ENCODE measurements around the gene NEMF.
A peak's percentile ranks its signal among the peaks of the same experiment; 100 is the strongest.
"Not testable (repeated sequence)": the region's sequence is repeated elsewhere in the genome, so short reads cannot be mapped to it uniquely, and the experiment has no call there.

Gene NEMF, protein sequence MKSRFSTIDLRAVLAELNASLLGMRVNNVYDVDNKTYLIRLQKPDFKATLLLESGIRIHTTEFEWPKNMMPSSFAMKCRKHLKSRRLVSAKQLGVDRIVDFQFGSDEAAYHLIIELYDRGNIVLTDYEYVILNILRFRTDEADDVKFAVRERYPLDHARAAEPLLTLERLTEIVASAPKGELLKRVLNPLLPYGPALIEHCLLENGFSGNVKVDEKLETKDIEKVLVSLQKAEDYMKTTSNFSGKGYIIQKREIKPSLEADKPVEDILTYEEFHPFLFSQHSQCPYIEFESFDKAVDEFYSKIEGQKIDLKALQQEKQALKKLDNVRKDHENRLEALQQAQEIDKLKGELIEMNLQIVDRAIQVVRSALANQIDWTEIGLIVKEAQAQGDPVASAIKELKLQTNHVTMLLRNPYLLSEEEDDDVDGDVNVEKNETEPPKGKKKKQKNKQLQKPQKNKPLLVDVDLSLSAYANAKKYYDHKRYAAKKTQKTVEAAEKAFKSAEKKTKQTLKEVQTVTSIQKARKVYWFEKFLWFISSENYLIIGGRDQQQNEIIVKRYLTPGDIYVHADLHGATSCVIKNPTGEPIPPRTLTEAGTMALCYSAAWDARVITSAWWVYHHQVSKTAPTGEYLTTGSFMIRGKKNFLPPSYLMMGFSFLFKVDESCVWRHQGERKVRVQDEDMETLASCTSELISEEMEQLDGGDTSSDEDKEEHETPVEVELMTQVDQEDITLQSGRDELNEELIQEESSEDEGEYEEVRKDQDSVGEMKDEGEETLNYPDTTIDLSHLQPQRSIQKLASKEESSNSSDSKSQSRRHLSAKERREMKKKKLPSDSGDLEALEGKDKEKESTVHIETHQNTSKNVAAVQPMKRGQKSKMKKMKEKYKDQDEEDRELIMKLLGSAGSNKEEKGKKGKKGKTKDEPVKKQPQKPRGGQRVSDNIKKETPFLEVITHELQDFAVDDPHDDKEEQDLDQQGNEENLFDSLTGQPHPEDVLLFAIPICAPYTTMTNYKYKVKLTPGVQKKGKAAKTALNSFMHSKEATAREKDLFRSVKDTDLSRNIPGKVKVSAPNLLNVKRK

DNA sequence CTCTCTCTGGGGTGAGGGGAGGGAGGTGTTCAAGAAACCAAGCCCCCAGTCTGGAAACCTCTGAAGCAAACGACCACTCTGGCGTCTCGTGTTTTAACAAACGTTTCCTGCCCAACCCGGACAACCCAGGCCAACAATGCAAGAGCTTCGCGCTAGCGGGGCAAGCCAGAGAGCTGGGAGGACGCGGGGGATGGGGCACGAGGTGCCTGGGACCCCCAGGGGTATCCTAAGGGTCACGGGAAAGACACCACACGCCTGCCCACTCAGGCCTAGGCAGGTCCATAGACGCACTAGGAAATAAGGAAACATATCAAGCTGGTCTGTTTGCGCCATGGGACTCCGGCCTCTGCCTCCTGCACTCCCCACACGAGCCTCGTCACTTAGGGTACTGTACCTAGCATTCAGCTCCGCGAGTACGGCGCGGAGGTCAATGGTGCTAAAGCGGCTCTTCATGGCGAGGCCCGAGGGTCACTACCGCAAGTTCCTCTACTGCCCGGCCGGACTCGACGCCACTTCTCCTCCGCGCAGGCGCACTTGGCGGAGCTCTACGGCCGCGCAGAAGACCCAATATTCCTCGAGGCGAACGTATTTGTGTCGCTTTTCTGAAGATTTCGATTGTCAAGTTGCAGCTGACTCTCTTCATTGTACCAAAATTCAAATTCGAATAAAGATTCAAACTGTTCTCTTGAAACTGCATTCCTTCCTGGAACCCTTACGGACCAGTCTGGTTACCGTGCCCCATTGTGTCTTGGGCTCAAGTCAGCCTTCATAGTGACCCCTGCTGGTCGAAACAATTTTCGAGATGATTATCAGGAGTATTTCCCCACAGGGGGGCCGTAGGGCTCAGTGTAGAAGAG, at the start of gene NEMF:
Gene NEMF, minus strand, starts transcription at position 488 of the 857 bp plus-strand sequence. Its CDS starts 35 bp downstream, at position 453.
- DNase-seq (ENCODE audit: low read depth in 2 of 2) = peak; percentile 80 to 82

DNA sequence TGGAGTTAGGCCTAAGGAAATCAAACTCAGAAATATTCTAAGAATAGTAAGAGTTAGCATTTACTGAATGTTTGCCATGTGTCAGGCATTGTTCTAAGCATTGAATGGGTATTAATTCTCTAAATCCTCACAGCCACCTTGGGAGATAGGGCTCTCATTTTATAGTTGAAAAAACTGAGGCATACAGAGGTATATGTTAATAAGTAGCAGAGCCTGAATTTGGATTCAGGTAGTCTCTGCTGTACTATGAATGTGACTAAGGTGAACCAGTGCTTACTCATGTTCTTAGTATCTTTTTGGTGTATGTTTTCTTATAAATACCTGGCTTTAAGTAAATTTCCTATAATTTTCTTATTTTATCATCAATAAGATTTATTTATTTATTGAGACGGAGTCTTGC, 48.4 kb upstream of the NEMF start:
- DNase-seq (ENCODE audit: low read depth in 2 of 2) = no peak

DNA sequence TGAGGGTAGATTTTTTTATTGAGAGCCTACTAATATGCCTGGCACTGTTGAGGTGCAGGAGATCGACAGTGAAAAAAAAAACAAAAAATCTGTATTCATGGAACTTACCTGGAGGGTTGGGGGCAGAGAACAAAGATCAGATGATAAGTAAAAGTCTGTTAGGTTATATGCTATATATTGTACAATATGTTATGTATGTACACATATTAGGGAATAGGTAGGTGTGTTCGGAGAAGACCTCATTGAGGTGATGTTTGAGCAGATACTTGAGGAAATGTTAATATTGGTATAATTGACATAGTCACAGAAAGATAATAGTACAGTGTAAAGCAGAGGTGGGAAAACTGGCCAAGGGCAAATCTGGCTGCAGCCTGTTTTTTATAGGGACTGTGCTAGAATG, 45.9 kb upstream of the NEMF start:
- no peak for DNase-seq (ENCODE audit: low read depth in 2 of 2)

DNA sequence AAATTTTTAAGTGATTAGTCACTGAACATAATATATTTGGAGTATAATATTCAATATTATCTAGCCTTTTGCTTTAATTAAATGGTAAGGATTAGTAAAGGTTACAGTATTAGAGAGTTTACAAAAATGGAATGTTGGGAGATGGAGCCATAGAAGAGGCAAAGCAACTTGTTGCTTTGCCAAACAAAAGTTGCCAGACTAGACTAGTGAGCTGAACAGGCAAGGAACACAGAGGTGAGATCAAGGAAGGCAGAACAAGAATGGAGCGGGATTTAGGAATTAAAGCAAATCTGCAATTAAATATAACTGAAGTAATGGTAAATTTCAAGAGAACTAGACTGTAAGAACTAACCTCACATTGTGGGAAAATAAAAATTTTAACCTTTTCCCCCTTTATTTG, 45.4 kb upstream of the NEMF start:
- DNase-seq (ENCODE audit: low read depth in 2 of 2) = no peak

DNA sequence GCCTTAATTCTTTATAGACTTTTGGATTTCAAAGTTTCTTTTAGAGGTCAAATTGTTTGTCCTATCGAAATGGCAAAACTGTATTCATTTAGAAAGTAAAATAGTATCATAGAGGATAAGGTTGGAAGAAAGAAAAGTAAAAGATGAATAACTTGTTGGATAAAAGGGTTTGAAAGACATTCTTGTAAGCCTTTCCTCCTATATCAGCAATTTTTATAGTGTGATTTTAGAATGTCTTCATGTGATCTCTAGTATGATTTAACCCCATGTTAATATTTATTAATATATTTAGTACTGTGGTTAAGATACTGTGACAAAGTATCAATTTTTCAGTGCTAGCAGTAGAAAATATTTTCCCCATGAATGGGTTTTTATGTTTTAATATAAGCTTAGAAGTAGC, 44.8 kb upstream of the NEMF start:
- DNase-seq (ENCODE audit: low read depth in 2 of 2) = no peak

DNA sequence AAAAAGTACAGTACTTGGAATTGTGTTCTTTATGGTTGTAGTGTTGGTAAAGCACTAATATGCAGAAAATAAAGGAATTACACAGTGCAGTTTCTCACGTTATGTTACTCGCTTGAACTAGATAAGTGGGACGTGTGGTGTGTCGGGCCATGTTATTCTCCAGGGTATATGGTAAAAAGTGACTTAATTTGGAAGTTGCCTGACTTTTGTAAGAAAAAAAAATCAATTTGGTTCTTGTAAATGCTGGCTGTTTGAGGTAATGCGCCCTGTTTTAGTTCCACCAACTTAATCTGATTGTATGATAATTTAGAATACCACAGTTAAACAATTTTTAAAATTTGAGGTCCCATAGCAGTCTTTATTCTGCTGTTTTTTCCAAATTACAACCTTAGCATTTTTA, 44.4 kb upstream of the NEMF start:
- DNase-seq (ENCODE audit: low read depth in 2 of 2) = no peak

DNA sequence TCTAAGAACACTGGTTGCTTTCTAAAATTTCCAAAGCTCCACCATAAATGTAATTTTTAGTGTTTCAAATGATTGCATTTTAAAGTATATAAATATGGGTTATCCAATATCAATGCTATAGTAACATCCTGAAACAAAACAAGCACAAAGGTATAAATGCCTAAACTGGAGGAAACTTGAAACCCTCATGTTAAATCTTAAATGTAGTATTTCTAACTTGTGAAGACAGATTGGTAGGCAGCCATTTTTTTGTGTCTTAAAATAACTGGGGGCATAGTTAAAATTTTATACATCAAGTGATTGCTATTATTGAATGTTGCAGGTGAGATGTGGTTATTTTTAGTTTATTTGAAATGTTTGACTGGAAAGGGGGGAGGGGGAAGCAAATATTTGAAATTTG, 43.7 kb upstream of the NEMF start:
- DNase-seq (ENCODE audit: low read depth in 2 of 2) = not testable (repeated sequence)

DNA sequence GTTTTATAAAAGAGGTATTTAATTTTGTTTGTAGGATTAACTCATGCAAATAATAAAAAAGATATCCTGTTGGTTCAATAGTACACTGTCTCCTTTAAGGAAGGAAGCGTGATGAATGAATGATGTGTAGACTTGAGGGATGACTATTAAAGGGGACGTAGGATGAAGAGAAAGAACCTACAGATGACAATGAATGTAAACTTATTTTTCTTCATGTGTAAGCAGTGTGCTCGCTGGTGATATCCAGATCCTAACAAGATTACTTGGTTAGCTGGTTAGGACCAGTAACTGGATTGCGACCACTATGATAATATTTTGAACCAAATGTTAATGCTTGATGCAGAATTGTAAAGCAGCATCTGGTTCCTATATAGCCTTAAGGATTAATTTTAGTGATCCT, 42.9 kb upstream of the NEMF start:
- DNase-seq (ENCODE audit: low read depth in 2 of 2) = no peak

DNA sequence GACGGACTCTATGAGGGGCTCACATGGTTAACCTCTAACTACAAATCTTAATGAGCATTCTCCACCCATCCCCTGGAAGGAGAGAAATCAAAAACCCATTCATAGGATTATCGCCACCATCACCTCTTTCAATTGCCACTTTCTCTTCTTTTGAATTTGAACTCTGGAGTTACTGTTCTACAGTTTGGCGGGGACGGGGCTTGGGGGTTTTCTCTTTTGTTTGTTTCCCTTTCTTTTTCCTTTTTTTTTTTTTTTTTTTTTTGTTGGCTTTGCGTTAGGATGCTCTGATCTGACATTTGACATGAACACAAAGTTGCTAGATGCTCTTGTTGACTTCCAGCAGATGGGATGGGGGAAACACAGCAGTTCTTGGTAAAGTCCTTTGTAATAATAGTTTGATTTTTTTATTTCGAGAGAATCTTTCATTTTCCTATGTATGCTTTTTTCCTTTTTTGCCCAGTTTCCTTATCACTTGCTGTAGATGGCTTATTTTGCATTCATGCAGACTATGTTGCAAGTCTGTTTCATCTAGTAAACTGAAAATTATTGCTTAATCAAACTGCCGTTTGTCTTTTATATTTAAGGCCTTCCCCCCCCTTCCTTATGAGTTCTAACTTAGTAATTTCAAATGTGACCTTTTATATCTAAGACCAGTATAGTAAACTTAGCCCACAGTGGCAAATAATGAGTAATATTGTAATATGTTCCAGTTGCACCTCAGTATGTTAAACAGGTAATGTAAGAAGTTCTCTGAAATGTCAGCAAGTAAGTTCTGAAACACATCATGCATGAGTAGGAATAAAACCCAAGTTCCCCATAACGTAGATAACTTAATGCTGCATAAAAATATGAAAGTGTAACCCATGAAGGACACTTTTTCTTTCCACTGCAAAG, 41.9 kb upstream of the NEMF start:
- DNase-seq (ENCODE audit: low read depth in 2 of 2) = not testable (repeated sequence)

DNA sequence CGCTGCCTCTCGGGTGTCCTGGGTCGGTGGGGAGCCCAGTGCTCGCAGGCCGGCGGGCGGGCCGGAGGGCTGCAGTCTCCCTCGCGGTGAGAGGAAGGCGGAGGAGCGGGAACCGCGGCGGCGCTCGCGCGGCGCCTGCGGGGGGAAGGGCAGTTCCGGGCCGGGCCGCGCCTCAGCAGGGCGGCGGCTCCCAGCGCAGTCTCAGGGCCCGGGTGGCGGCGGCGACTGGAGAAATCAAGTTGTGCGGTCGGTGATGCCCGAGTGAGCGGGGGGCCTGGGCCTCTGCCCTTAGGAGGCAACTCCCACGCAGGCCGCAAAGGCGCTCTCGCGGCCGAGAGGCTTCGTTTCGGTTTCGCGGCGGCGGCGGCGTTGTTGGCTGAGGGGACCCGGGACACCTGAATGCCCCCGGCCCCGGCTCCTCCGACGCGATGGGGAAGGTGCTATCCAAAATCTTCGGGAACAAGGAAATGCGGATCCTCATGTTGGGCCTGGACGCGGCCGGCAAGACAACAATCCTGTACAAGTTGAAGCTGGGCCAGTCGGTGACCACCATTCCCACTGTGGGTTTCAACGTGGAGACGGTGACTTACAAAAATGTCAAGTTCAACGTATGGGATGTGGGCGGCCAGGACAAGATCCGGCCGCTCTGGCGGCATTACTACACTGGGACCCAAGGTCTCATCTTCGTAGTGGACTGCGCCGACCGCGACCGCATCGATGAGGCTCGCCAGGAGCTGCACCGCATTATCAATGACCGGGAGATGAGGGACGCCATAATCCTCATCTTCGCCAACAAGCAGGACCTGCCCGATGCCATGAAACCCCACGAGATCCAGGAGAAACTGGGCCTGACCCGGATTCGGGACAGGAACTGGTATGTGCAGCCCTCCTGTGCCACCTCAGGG, 41.0 kb upstream of the NEMF start:
- DNase-seq (ENCODE audit: low read depth in 2 of 2) = no peak

DNA sequence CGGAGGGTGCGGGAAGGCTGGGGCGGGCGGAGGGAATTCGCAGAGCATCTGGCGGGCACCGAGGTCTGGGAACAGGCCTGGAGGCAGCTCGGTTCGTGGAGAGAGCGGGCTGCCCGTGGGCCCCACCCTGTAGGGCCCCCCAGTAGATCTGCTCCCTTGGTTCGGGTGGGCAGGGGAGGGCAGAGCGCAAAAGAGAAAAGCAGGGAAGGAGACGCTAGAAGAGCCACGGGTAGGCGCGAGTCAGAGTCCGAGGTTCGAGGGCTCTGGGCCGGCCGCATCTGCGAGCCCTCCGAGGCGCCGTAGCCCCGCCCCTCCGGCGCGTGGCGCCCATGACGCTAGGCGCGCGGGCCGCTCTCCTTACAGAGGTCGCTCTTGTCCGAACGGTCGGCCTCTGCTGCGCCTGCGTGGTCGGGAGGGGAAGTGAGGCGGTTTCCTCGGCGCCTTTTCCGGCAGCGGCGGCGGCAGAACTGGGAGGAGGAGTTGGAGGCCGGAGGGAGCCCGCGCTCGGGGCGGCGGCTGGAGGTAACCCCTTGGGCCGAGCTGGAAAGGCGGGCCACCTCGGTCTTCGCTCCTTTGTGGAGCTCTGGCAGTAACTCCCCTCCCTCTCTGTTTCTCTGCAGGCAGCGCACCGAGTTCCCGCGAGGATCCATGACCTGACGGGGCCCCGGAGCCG, 40.2 kb upstream of the NEMF start, which contains the start of gene ARF6:
Gene ARF6, plus strand, starts transcription at position 447 of the 673 bp plus-strand sequence. CDS start 655 bp downstream, outside the sequence.
- peak; percentile 93 to 94 for DNase-seq (ENCODE audit: low read depth in 2 of 2)

DNA sequence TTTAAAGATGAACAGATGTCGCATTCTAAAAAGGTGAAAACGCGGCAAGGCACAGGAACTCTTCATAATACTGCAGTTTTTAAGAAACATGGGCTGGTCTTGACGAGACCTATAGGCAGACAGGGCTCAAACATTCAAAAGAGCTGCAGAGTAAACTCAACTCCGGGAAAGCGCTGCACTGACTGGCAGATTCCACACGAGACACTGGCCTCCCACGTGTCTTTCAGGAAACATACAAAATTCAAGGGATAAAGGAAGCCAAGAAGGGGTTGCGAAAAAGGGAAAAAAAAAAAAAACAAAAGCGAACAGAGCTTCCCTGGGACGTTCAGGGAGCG, 39.7 kb upstream of the NEMF start:
- peak in 1 of 2 experiments; percentile 53 for DNase-seq (ENCODE audit: low read depth in 2 of 2)

DNA sequence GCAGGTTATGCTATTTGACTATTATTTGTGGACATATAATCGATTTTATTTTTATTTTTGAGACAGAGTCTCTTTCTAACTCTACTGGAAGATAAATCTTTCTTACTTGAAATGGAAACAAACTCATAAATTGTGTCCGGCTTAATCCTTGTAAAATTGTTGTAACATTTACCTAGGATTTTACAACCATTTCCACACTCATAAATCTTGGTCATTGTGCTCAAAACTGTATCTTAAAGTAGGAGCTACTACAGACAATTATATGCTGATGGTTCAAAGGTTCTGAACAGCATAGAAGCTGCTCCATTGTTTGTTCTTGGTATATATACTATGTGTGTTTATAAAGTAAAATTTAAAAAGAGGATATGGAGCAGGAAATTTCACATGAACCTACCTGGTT, 35.7 kb upstream of the NEMF start:
- no peak for DNase-seq (ENCODE audit: low read depth in 2 of 2)

DNA sequence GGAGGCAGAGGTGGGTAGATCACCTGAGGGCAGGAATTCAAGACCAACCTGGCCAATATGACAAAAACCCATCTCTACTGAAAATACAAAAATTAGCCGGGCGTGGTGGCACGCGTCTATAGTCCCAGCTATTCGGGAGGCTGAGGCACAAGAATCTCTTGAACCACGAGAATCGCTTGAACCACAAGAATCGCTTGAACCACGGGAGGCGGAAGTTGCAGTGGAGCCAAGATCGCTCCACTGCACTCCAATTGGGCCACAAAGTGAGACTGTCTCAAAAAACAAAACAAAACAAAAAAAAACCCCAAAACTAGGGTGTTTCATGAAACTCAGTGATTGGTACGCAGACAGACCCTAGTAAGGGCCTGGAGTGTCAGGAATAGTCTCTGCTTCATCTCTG, 33.9 kb upstream of the NEMF start:
- DNase-seq (ENCODE audit: low read depth in 2 of 2) = no peak

DNA sequence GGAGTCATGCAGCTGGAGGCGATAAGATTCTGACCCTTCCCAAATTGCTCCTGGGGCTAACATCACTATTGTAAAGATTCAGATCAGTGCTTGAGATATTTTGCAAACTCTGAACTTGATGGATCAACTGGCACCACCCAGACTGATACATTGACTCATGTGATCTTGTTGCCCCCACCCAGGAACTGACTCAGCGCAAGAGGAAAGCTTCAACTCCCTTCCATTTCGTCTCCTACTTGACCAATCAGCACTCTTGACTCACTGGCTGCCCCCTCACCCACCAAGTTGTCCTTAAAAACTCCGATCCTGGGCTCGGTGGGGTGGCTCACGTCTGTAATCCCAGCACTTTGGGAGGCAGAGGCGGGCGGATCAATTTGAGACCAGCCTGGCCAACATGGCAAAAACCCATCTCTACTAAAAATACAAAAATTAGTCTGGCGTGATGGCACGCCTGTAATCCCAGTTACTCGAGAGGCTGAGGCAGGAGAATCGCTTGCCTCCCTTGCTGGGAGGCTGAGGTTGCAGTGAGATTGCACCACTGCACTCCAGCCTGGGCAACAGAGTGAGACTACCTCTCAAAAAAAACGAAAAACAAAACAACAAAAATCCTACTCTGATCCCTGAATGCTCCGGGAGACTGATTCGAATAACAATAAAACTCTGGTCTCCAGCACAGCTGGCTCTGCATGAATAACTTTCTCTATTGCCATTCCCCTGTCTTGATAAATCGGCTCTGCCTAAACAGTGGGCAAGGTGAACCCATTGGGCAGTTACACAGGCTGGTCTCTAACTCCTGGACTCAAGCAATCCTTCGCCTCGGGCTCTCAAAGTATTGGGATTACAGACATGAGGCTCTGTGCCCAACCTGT, 30.5 kb upstream of the NEMF start:
- no peak for DNase-seq (ENCODE audit: low read depth in 2 of 2)

DNA sequence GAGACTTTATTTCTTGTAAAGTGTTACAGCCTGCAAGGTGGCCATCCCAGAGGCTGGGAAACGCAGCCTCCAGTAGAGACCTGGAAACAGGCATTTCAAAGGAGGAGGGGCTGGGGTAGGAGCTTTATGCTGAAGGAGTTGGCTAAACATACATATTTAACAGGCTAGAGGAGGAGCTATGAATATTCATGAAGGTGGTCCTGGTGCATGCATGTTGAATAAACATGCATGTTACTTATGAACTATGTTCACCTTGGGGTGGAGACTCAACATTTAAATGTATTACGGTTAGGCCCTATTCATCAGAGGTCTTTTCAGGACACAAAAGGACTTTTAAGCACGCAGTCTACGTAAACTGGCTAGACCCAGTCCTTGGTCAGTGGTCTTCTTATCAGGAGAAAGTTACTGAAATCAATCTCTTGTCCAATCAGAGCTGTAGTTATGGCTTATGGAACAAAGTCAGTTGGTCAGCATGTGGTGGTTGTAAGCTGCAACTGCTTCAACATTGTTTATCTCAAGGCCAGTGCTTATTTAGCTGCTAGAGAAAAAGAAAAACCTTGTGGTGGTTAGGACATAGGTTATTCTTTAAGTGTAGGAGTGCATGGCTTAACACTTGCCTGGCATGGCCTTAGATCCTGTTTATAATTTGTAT, 28.9 kb upstream of the NEMF start:
- no peak for DNase-seq (ENCODE audit: low read depth in 2 of 2)
